ENCODE results near the gene ZNF554.

Gene ZNF554

GRCh38 chr19:2783781-2784145, 35.9 kb upstream of the ZNF554 start:
- Histone ChIP-seq H3K4me1 (ENCODE audit: insufficient read depth, insufficient read length) (peaks cover 12% of the 10 kb centered on the region), H3K36me3 (ENCODE audit: insufficient read depth, insufficient read length, low read length) (peaks cover 56% of the 10 kb centered on the region), H3K9ac (ENCODE audit: insufficient read length, low read depth) (no peak overlapping the region), H3K9me3 (ENCODE audit: insufficient read depth, low read length) (peaks cover 5% of the 10 kb centered on the region; the same call in 1 of the 2 replicates), H3K27me3 (ENCODE audit: insufficient read depth, insufficient read length) (no peaks in the 10 kb centered on the region), H3K4me3 (ENCODE audit: insufficient read length, low read depth) (no peak overlapping the region)
- no peak for TF ChIP-seq YY1 (IDR thresholded peaks at IDR 0.05; ENCODE audit: insufficient read depth, insufficient read length)
- no peak for TF ChIP-seq SUZ12 (IDR thresholded peaks at IDR 0.05; ENCODE audit: extremely low read depth, insufficient read depth, insufficient read length)
- TF ChIP-seq ZNF274 (IDR thresholded peaks at IDR 0.05; ENCODE audit: low read depth, low read length): no peak
- no peak for DNase-seq (ENCODE audit: low read depth, low spot score)

GRCh38 chr19:2785244-2785997, 34.2 kb upstream of the ZNF554 start, which contains the start of gene THOP1:
Gene THOP1, plus strand, starts transcription at chr19:2785503. Its CDS starts 160 bp downstream, at chr19:2785663.
- H3K36me3 ChIP-seq (ENCODE audit: insufficient read depth, insufficient read length, low read length): peaks cover 55% of the 10 kb centered on the region
- peak within 1 kb of the TSS; percentile 92 for H3K4me3 ChIP-seq (ENCODE audit: insufficient read length, low read depth)
- H3K27me3 ChIP-seq (ENCODE audit: insufficient read depth, insufficient read length): no peaks in the 10 kb centered on the region
- peak within 1 kb of the TSS; percentile 96 for H3K9ac ChIP-seq (ENCODE audit: insufficient read length, low read depth)
- peaks cover 5% of the 10 kb centered on the region; the same call in 1 of the 2 replicates for H3K9me3 ChIP-seq (ENCODE audit: insufficient read depth, low read length)
- peaks cover 11% of the 10 kb centered on the region for H3K4me1 ChIP-seq (ENCODE audit: insufficient read depth, insufficient read length)
- DNase-seq (ENCODE audit: low read depth, low spot score): peak; percentile 99
- no peak for TF ChIP-seq SUZ12 (IDR thresholded peaks at IDR 0.05; ENCODE audit: extremely low read depth, insufficient read depth, insufficient read length)
- no peak for TF ChIP-seq ZNF274 (IDR thresholded peaks at IDR 0.05; ENCODE audit: low read depth, low read length)
- no peak for TF ChIP-seq YY1 (IDR thresholded peaks at IDR 0.05; ENCODE audit: insufficient read depth, insufficient read length)

DNA sequence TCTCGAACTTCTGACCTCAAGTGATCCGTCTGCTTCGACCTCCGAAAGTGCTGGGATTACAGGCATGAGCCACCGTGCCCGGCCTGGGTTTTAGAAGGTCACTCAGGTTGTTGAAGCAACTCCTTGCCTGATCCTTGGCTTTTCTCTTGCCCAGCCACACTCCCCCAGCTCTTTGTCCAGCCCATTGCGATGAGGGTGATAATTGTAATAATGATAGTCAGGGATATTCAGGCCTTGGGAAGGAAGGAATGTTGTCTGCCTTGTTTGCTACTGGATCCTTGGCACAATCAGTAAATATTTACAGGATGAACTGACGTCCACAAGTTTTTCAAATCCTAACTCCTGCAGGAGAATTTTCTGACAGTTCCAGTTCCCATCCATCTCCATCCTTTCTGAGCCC, 32.6 kb upstream of the ZNF554 start:
- DNase-seq (ENCODE audit: low read depth, low spot score): no peak
- Histone ChIP-seq H3K4me3 (ENCODE audit: insufficient read length, low read depth) (no peak overlapping the region), H3K9me3 (ENCODE audit: insufficient read depth, low read length) (peaks cover 5% of the 10 kb centered on the region; the same call in 1 of the 2 replicates), H3K4me1 (ENCODE audit: insufficient read depth, insufficient read length) (peaks cover 11% of the 10 kb centered on the region), H3K36me3 (ENCODE audit: insufficient read depth, insufficient read length, low read length) (peaks cover 56% of the 10 kb centered on the region), H3K27me3 (ENCODE audit: insufficient read depth, insufficient read length) (no peaks in the 10 kb centered on the region), H3K9ac (ENCODE audit: insufficient read length, low read depth) (peak overlapping the region; percentile 16)
- TF ChIP-seq SUZ12 (IDR thresholded peaks at IDR 0.05; ENCODE audit: extremely low read depth, insufficient read depth, insufficient read length) (no peak), ZNF274 (IDR thresholded peaks at IDR 0.05; ENCODE audit: low read depth, low read length) (no peak), YY1 (IDR thresholded peaks at IDR 0.05; ENCODE audit: insufficient read depth, insufficient read length) (no peak)

DNA sequence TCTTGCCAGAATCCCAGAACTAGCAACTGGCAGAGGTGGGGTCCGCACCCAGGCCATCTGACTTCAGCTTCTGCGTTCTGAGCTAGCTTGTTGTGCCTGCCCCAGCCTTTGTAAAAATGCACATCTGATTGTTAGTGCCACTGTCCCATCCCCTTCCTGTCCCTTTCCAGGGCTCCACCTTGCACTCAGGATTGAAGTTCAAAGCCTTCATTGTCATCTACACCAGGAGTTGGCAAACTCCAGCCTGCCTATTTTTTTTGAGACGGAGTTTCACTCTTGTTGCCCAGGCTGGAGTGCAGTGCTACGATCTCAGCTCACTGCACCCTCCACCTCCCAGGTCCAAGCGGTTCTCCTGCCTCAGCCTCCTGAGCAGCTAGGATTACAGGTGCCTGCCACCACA, 31.4 kb upstream of the ZNF554 start:
- TF ChIP-seq SUZ12 (IDR thresholded peaks at IDR 0.05; ENCODE audit: extremely low read depth, insufficient read depth, insufficient read length) (no peak), YY1 (IDR thresholded peaks at IDR 0.05; ENCODE audit: insufficient read depth, insufficient read length) (no peak), ZNF274 (IDR thresholded peaks at IDR 0.05; ENCODE audit: low read depth, low read length) (no peak)
- peaks cover 61% of the 10 kb centered on the region for H3K36me3 ChIP-seq (ENCODE audit: insufficient read depth, insufficient read length, low read length)

DNA sequence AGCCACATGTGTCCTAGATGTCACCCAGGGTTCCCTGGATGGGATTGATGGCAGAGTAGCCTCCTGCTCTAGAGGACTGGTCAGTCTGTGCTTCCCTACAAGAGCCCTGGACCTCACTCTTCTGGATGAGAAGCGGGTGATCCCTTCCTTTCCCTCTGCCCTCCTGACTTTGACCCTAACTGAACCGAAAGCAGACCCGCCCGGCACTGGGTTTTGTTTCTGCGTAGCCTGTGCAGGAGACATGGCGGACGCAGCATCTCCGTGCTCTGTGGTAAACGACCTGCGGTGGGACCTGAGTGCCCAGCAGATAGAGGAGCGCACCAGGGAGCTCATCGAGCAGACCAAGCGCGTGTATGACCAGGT, 29.5 kb upstream of the ZNF554 start:
- Histone ChIP-seq H3K4me3 (ENCODE audit: insufficient read length, low read depth) (no peak overlapping the region), H3K9ac (ENCODE audit: insufficient read length, low read depth) (no peak overlapping the region), H3K27me3 (ENCODE audit: insufficient read depth, insufficient read length) (no peaks in the 10 kb centered on the region), H3K9me3 (ENCODE audit: insufficient read depth, low read length) (no peaks in the 10 kb centered on the region), H3K4me1 (ENCODE audit: insufficient read depth, insufficient read length) (peaks cover 11% of the 10 kb centered on the region), H3K36me3 (ENCODE audit: insufficient read depth, insufficient read length, low read length) (peaks cover 80% of the 10 kb centered on the region)
- no peak for DNase-seq (ENCODE audit: low read depth, low spot score)
- TF ChIP-seq YY1 (IDR thresholded peaks at IDR 0.05; ENCODE audit: insufficient read depth, insufficient read length) (no peak), SUZ12 (IDR thresholded peaks at IDR 0.05; ENCODE audit: extremely low read depth, insufficient read depth, insufficient read length) (no peak), ZNF274 (IDR thresholded peaks at IDR 0.05; ENCODE audit: low read depth, low read length) (no peak)

More for the DNA sequence above, 31.4 kb upstream of the ZNF554 start:
- no peak for DNase-seq (ENCODE audit: low read depth, low spot score)
- Histone ChIP-seq H3K27me3 (ENCODE audit: insufficient read depth, insufficient read length) (no peaks in the 10 kb centered on the region), H3K9me3 (ENCODE audit: insufficient read depth, low read length) (peaks cover 5% of the 10 kb centered on the region; the same call in 1 of the 2 replicates), H3K4me1 (ENCODE audit: insufficient read depth, insufficient read length) (peaks cover 11% of the 10 kb centered on the region), H3K9ac (ENCODE audit: insufficient read length, low read depth) (no peak overlapping the region), H3K4me3 (ENCODE audit: insufficient read length, low read depth) (no peak overlapping the region)

- no peak for TF ChIP-seq YY1 (IDR thresholded peaks at IDR 0.05; ENCODE audit: insufficient read depth, insufficient read length)
- no peak for TF ChIP-seq SUZ12 (IDR thresholded peaks at IDR 0.05; ENCODE audit: extremely low read depth, insufficient read depth, insufficient read length)
- no peak for TF ChIP-seq ZNF274 (IDR thresholded peaks at IDR 0.05; ENCODE audit: low read depth, low read length)
- H3K4me1 ChIP-seq (ENCODE audit: insufficient read depth, insufficient read length): peaks cover 11% of the 10 kb centered on the region
- no peak for DNase-seq (ENCODE audit: low read depth, low spot score)
- H3K27me3 ChIP-seq (ENCODE audit: insufficient read depth, insufficient read length): no peaks in the 10 kb centered on the region
- H3K36me3 ChIP-seq (ENCODE audit: insufficient read depth, insufficient read length, low read length): peaks cover 86% of the 10 kb centered on the region
- no peak overlapping the region for H3K4me3 ChIP-seq (ENCODE audit: insufficient read length, low read depth)
- H3K9me3 ChIP-seq (ENCODE audit: insufficient read depth, low read length): no peaks in the 10 kb centered on the region
- no peak overlapping the region for H3K9ac ChIP-seq (ENCODE audit: insufficient read length, low read depth)
Measured at GRCh38 chr19:2790557-2791271, 29.0 kb upstream of the ZNF554 start.

- peaks cover 91% of the 10 kb centered on the region for H3K36me3 ChIP-seq (ENCODE audit: insufficient read depth, insufficient read length, low read length)
Measured at GRCh38 chr19:2791440-2791839, 28.2 kb upstream of the ZNF554 start.

More at GRCh38 chr19:2791440-2791839, 28.2 kb upstream of the ZNF554 start:
- Histone ChIP-seq H3K9me3 (ENCODE audit: insufficient read depth, low read length) (no peaks in the 10 kb centered on the region), H3K27me3 (ENCODE audit: insufficient read depth, insufficient read length) (no peaks in the 10 kb centered on the region), H3K9ac (ENCODE audit: insufficient read length, low read depth) (no peak overlapping the region), H3K4me1 (ENCODE audit: insufficient read depth, insufficient read length) (peaks cover 15% of the 10 kb centered on the region), H3K4me3 (ENCODE audit: insufficient read length, low read depth) (no peak overlapping the region)
- no peak for DNase-seq (ENCODE audit: low read depth, low spot score)
- TF ChIP-seq YY1 (IDR thresholded peaks at IDR 0.05; ENCODE audit: insufficient read depth, insufficient read length) (no peak), SUZ12 (IDR thresholded peaks at IDR 0.05; ENCODE audit: extremely low read depth, insufficient read depth, insufficient read length) (no peak), ZNF274 (IDR thresholded peaks at IDR 0.05; ENCODE audit: low read depth, low read length) (no peak)

Data from NT2/D1 (cell line).